ENCODE results near the gene PDLIM5. TPM values are rescaled to one million over a fixed set of nuclear protein-coding genes. Genes with fewer than 3 reads are reported as not detected.

Gene PDLIM5
- total RNA-seq, 1 experiment from 2014 or later, result 44.7 TPM

DNA sequence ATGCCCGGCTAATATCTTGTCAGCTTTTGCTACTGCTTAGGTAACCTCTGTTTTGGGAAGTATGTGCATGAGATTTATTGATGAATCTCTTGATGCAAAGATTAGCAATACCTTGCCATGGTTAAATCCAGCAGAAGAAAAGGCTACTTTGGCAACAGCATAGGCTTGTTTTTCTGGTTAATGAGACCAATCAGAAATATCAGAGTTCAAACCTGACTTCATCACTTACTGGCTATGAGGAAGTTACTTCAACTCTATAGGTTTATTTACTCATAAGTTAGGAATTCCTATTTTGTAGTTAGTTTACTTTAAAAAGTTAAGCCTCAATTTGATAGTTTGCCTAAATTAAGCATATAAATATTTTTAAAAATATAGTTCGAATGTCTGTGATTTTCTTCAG lies 93.1 kb downstream of the PDLIM5 start:
- no peak overlapping the region for H3K27ac ChIP-seq (ENCODE audit: low read length)
- BruUV-seq (replicated peaks), result no TSS peak
- ATAC-seq (no peak), DNase-seq (ENCODE audit: low read depth, low spot score) (no peak)
- TF ChIP-seq POLR2AphosphoS5 (IDR thresholded peaks at IDR 0.05; ENCODE audit: low read depth, low read length), result no peak
- no peak for TF ChIP-seq TCF7L2 (IDR thresholded peaks at IDR 0.05; ENCODE audit: low read depth, low read length)
- TF ChIP-seq CTCF (IDR thresholded peaks at IDR 0.05), result no peak
- TF ChIP-seq SIN3A (IDR thresholded peaks at IDR 0.05; ENCODE audit: borderline replicate concordance, insufficient read depth, low read depth, low read length), result no peak
- no peak for TF ChIP-seq REST (IDR thresholded peaks at IDR 0.05; ENCODE audit: insufficient read depth in 1 of 2, low read depth in 2 of 2, low read length in 1 of 2)
- no peaks in the 10 kb centered on the region for H3K36me3 ChIP-seq (ENCODE audit: control insufficient read depth, insufficient read depth, low read length)
- H3K9me3 ChIP-seq (ENCODE audit: control insufficient read depth, insufficient read depth, low read depth, low read length), result no peaks in the 10 kb centered on the region
- H3K4me1 ChIP-seq (ENCODE audit: control insufficient read depth, insufficient read depth, low read length), result no peaks in the 10 kb centered on the region
- intact Hi-C loops (cut with micrococcal nuclease; ENCODE audit: unreplicated experiment), result no loop called here
- H3K4me3 ChIP-seq (ENCODE audit: low read depth in 2 of 2, low read length in 2 of 2), result no peak overlapping the region
- no peaks in the 10 kb centered on the region for H3K27me3 ChIP-seq (ENCODE audit: control insufficient read depth, insufficient read depth, low read length)
- in situ Hi-C loops (cut with HindIII; ENCODE audit: low pct_unique_long_range_greater_than_20kb, low sequenced_read_pairs), result no loop called here
- ChIA-PET POLR2A (no interaction called here), CTCF (no interaction called here)

DNA sequence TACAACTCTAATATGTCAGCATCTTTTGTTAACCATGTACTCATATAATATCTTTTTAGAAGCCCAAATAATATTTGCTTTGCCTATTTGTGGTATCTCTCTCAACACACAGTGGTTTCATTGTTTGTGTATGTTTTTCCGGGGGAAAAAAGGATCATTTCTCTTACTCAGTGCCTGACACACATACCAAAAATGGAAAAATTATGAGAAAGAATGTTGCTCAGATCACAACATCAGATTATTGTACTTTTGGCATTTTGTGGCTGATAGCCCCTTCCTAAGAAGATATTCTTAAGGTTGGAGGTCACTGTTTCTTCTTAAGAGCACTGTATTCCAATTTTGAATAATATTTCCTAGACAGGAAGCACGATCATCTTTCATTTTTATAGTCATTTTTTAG lies 93.6 kb downstream of the PDLIM5 start:
- H3K27me3 ChIP-seq (ENCODE audit: control insufficient read depth, insufficient read depth, low read length), result no peaks in the 10 kb centered on the region
- no peaks in the 10 kb centered on the region for H3K9me3 ChIP-seq (ENCODE audit: control insufficient read depth, insufficient read depth, low read depth, low read length)
- no peaks in the 10 kb centered on the region for H3K36me3 ChIP-seq (ENCODE audit: control insufficient read depth, insufficient read depth, low read length)
- intact Hi-C loops (cut with micrococcal nuclease; ENCODE audit: unreplicated experiment) (no loop called here), in situ Hi-C loops (cut with HindIII; ENCODE audit: low pct_unique_long_range_greater_than_20kb, low sequenced_read_pairs) (no loop called here)
- no peak overlapping the region for H3K4me3 ChIP-seq (ENCODE audit: low read depth in 2 of 2, low read length in 2 of 2)
- CTCF ChIA-PET, result no interaction called here
- H3K27ac ChIP-seq (ENCODE audit: low read length), result no peak overlapping the region
- BruUV-seq (replicated peaks), result no TSS peak
- POLR2A ChIA-PET, result no interaction called here
- DNase-seq (ENCODE audit: low read depth, low spot score), result no peak
- no peak for ATAC-seq
- no peaks in the 10 kb centered on the region for H3K4me1 ChIP-seq (ENCODE audit: control insufficient read depth, insufficient read depth, low read length)
- TF ChIP-seq CTCF (IDR thresholded peaks at IDR 0.05) (no peak), TCF7L2 (IDR thresholded peaks at IDR 0.05; ENCODE audit: low read depth, low read length) (no peak), REST (IDR thresholded peaks at IDR 0.05; ENCODE audit: insufficient read depth in 1 of 2, low read depth in 2 of 2, low read length in 1 of 2) (no peak), SIN3A (IDR thresholded peaks at IDR 0.05; ENCODE audit: borderline replicate concordance, insufficient read depth, low read depth, low read length) (no peak), POLR2AphosphoS5 (IDR thresholded peaks at IDR 0.05; ENCODE audit: low read depth, low read length) (no peak)
